Measurements from ENCODE around the gene APOL3. TPM values are rescaled to one million over a fixed set of nuclear protein-coding genes. Genes with fewer than 3 reads are reported as not detected.
"Not testable (repeated sequence)": the region's sequence is repeated elsewhere in the genome, so short reads cannot be mapped to it uniquely, and the experiment has no call there.

The APOL3 gene
- polyA plus RNA-seq, 1 experiment: 6.7 TPM

GRCh38 chr22:36097880-36098279, 62.7 kb downstream of the APOL3 start:
- Histone ChIP-seq H3K4me3 (ENCODE audit: low read depth, low read length) (no peak overlapping the region), H3K27me3 (ENCODE audit: control insufficient read depth, insufficient read depth, low read length) (no peaks in the 10 kb centered on the region), H3K36me3 (ENCODE audit: control insufficient read depth, insufficient read depth, low read length) (no peaks in the 10 kb centered on the region)
- POLR2A ChIA-PET: no interaction called here
- no peak for TF ChIP-seq CTCF (IDR thresholded peaks at IDR 0.05; ENCODE audit: insufficient read depth, low read depth, low read length)
- DNase-seq (ENCODE audit: low read depth): no peak
- CTCF ChIA-PET: interaction anchor here (0.9 kb wide), 1 partner anchor 32 kb away, joined by 3 read pairs; no protein-coding TSS in a partner anchor

GRCh38 chr22:36090772-36091171, 69.8 kb downstream of the APOL3 start:
- H3K4me3 ChIP-seq (ENCODE audit: low read depth, low read length); DNase-seq (ENCODE audit: low read depth); CTCF ChIA-PET; H3K36me3 ChIP-seq (ENCODE audit: control insufficient read depth, insufficient read depth, low read length); POLR2A ChIA-PET; H3K27me3 ChIP-seq (ENCODE audit: control insufficient read depth, insufficient read depth, low read length): not testable (repeated sequence)

Other genes starting within 250 kb of the APOL3 start
- gene RBFOX2, start 131.9 kb downstream of the APOL3 start, polyA plus RNA-seq (2011; rRNA removed): 221 and 222 TPM in 2 replicates
- 0.16 and 0.23 TPM in 2 replicates for gene APOL4, start 41.1 kb upstream of the APOL3 start, polyA plus RNA-seq (2011; rRNA removed)
- 24.5 and 27.8 TPM in 2 replicates for gene APOL2, start 78.8 kb upstream of the APOL3 start, polyA plus RNA-seq (2011; rRNA removed)
- 1.5 and 1.9 TPM in 2 replicates for gene APOL1, start 92.4 kb upstream of the APOL3 start, polyA plus RNA-seq (2011; rRNA removed)
- 262 and 340 TPM in 2 replicates for gene MYH9, start 227.2 kb upstream of the APOL3 start, polyA plus RNA-seq (2011; rRNA removed)